GM18498 (cell line): ENCODE data around the gene NTMT1.
"Not testable (repeated sequence)": the region's sequence is repeated elsewhere in the genome, so short reads cannot be mapped to it uniquely, and the experiment has no call there.

ENCODE experiments used
- ATAC-seq: cut with Tn5 transposase; IDR thresholded peaks from one replicate; pipeline ENCODE4 v1.9.1; 2021; ENCODE audit warnings: mild to moderate bottlenecking, moderate library complexity; ENCODE audit not compliant: unreplicated experiment

The NTMT1 gene

DNA sequence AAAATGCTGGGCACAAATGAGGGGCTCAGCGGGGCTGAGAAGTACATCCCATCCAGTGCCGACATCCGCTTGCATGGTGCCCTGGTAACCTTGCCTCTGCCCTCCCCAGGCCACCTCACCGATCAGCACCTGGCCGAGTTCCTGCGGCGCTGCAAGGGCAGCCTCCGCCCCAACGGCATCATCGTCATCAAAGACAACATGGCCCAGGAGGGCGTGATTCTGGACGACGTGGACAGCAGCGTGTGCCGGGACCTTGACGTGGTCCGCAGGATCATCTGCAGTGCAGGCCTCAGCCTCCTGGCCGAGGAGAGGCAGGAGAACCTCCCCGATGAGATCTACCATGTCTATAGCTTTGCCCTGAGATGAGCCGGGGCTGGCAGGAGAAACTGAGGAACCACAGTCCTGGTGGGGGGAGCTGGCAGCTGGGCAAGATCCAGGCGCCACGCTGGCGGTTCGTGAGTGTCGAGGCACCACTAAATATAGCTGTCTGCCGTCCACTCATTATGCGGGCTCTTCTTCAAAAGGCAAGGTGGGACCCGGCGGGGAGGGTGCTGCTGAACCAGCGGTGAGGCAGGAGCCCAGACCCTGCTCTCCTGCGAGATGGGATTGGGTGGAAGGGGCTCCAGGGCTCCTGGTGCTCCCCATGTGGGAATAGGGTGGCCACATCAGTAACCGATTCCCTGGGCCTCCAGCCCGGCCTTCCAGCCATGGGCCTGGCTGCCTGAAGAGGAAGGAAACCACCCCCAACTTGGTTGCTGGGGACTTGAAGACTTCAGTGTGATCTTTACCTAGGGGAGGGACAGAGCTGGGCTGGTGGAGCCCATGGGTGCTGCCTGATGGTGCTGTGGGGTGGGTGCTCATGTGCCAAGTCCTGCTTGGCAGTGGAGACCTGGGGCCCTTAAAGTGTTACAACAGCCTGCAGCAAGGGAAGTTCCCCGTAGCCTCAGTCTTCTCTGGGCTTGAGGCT, 9.4 kb downstream of the NTMT1 start:
- no peak for ATAC-seq

DNA sequence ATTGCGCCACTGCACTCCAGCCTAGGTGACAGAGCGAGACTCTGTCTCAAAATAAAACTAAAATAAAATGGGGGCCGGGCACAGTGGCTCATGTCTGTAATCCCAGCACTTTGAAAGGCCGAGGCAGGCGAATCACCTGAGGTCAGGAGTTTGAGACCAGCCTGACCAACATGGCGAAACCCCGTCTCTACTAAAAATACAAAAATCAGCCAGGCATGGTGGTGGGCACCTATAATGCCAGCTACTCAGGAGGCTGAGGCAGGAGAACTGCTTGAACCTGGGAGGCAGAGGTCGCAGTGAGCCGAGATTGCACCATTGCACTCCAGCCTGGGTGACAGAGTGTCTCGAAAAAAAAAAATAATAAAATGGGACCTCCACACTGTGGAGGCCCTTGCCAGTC, 10.4 kb downstream of the NTMT1 start:
- ATAC-seq: not testable (repeated sequence)

DNA sequence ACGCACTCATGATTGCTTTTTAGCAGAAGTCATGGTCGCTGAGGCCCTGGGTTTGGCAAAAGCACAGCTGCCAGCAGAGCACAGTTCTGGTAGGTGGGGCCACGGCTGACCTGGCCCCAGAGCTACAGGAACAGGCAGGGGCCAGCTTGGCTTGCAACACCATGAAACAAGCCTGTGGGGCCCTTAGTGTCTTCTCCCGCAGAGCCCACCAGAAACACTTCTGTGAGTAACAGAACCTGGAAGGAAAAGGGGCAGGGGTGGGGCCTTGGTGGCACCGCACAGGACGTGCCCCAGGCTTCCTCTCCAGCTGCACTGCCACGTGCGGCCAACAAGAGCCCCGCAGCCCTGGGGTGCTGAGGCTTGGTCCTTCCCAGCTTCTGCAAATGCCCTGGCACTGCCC, 11.1 kb downstream of the NTMT1 start:
- ATAC-seq: no peak

DNA sequence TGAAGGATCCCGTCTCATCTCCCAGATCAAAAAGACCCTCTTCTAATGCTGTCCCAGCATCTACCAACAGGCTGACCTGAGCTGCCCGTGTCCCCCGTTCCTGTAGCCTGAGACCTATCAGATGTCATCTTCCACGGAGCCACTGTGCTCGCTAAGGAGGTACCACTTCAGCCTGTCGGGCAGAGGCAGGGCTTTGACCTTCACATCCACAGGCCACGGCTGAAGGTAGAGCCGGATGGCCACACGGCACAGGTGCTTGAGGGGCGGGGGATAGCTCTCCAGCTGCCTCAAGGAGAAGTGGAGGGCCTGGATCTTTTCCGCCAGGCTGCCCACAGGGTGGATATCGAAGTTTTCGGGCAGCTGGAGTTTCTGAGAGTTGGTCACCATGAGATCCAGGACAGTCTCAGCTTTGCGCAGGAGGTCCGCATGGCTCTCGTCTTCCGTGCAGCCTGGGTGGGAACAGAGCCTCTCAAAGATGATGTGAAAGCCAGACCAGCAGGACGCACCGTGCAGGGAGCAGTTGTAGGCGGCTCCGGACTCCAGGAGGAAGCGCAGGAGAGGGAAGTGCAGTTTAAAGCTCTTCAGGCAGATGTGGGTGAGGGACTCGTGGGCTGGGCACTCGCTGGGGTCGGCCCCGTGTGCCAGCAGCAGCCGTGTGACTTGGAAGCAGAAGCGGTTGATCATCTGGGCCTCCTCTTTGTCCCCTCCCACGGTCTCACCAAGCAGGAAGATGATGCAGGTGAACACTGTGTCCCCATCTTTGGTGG, 11.9 kb downstream of the NTMT1 start:
- ATAC-seq: no peak

DNA sequence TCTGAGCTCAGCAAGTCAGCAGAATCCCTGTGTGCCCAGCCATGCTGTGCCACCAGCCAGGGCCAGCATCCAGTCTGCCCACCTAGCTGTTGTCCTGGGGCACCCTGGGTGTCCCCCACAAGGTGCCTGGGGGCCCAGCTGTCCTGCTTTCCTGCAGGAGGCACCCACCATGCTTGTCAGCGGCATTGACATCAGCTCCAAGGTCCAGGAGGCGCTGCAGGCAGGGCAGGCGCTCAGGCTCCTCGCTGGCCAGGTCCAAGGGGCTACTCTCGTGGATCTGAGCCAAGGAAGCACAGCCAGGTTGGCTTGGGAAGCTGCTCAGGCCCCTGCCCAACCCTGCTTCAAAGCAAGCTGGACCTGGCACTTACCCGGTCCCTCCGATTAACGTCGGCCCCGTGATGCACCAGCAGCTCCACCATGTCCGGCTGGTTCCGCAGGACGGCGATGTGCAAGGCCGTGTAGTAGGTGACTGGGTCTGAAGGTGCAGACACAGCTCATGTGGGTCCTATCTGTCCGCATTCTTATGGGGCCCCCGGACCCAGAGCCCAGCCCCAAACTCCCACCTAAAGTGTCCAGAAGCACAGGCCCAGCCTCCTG, 13.2 kb downstream of the NTMT1 start:
- ATAC-seq: no peak

DNA sequence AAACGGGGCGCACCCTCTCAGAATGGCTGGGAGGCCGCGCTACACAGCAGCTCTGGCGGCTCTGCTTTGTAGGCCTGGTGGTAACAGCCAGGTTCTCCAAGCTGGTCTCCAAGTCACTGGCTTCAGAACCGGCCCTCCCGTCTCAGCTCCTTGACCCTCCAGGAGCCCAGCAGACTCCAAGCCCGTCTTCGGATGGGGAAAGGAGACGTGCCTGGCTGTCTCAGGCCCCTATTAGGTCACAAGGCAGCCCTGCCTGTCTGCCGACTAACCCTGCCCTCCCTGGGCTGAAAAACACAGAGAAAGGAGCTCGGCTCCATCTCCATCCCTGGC, 13.8 kb downstream of the NTMT1 start:
- no peak for ATAC-seq

DNA sequence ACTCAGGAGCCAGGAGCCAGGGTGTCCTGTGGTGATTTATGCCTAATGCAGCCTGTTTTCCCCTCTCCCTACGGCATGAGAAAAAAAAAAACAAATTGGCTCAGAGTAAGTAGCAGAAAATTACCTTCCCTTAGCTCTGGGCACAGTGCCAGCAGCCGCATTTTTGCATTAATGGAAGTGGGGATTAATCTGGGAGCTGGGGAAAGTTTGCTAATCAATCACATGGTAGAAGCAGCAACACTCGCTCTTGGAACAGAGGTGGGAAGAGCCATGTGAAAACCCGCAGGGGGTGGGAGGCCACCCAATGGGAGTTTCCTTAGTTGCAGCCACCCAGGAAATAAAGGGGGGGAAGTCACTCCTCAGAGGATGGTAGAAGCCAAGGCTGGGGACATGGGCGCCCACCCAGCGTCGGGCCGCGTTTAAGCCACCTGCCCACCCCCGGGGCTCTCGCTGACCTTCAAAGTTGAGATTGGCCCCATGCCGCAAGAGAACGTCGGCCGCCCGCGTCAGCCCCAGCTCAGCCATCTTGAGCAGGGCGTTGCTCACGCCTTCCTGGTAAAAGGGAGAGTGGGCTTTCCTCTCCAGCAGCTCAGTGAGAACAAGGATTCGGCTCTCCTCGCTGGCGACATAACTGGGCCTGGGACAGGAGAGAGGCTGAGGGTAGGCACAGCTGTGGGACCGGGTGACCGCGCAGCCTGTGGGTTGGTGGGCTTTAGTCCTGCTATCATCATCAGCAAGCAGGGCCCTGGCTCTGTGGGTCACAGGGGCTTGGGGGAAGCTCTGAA, 14.3 kb downstream of the NTMT1 start:
- ATAC-seq: no peak

DNA sequence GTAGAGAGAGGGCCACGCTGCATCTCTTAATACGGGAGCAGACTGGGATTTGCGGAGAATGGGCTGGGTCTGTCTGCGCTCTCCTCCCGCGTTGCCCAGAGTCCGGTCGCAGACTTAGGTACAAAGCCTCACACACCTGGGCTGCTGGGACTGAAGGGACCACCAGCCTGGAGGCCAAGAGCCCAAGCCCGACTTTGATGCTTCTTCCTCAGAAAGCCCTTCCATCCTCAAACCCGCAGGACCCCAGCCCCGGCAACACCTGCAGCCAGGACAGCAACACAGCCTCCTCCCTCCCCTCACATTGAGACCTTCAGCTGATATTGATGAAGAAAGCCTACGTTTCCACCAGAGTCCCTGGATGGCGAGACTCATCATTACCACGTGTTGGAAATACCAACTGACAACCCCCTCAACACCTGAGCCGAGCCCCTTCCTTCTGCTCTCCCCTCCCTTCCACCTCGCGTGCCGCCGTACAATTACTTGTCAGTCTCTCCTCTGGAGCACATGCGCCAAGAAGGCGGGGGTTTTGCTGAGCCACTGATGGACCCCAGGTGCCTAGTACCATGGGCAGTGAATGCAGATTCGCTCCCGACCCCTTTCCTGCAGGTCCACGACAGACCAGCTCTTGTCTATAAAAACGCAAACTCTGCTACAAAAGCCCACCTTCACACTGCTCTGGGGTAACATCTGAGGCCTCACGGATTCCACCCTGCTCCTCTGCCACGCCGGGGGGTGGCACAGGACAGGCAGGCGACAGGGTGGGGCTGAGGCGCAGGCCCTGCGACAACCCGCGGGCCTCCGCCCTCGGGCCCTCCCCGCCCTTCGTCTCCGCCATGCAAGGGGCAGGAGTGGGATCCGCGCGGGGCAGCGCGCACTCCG, 15.1 kb downstream of the NTMT1 start:
- no peak for ATAC-seq

DNA sequence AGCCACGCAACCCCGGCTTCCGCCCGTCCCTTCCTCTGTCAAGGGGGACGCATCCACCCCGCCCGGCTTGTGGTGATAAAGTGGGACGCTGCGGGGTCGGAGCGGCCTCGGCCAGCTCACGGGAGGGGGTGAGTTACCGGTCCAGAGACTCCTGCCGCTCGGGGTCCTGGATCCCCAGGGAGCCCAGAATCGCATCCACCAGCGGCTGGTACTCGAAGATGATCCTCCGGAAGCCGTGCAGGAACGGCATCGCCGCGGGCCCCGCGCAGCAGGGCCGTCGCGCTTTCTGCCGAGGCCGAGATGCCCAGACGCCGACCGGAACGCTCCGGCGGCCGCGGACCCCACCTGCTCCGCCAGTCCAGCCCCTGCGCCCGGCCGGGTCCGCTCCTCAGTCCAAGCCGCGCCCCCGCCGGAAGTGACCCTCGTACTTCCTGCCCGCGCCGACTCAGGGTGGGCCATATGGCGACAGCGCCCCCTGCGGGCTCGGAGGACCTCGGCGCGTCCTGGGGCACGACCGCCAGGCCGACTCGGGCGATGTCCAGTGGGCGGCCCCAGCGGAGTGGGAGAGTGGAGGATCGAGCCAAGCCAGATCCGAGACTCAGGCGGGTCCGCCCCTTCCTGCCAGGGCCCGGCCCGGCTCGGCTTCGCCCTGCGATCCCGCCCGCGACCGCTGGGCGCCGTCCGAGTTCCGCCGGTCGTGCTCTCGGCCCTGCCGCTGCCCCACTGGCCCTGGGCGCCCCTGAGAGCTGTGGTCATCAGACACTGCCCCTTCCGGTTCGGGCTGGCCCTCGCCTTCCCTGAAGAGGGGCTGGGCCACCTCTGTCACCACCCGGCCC, 16.0 kb downstream of the NTMT1 start, which contains the start of gene ASB6:
Gene ASB6 (minus strand): TSS at position 402 of the 836 bp plus-strand sequence. CDS start 152 bp downstream, at position 250.
- ATAC-seq: peak; percentile 85

DNA sequence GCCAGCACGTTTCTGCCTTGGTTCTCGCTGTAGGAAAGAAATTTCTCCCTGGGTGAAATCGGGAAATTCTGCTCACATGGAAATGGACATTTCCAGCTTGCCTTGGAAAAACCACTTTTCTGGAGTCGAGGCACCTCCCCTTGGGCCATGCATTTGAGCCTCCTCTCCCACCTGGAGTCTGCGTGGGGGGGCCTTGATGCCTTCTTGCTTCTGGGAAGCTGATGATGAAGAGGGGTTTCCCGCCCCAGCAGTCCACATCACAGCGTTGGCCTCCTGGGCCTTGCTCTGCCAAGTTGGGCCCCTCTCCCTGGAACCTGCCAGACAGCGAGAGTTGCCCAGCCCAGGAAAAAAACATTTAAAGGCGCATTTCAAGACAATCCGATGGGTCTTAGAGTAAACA, 17.7 kb downstream of the NTMT1 start:
- ATAC-seq: no peak

DNA sequence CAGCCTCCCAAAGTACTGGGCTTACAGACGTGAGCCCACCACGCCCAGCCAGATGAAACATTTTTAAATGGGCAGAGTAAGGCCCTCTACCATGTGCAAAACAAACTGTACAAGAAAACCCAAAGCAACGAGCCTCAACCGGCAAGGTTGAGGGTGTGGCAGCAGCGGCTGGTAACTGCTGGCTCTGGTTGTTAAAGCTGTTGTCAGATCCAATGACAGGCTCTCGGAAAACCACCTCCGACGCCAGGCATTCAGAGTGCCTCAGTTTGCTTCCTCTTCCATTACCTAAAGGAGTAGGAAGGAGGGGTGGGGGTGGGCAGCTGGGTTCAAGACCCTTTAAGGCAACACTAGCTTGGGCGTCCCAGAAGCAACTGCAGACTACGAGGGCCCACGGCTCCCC, 18.4 kb downstream of the NTMT1 start:
- ATAC-seq: no peak

DNA sequence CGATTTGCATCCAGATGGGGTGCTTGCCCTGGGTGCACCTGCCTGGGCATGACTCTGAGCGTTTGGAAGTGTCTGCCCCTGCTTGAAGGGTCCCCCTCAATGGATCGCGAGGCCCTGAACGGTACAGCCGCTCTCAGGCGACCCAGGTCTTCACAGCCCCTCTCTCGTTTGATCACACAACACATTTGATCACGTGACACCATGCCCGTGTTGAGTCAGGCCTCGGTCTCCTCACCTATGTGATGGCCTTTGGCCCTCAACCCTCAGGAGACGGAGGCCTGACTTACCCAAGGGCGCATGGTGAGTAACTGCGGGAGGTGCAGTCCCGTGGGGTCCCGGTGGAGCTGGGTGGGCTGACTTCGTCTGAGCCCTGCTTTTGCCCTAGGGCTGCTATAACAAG, 18.9 kb downstream of the NTMT1 start:
- ATAC-seq: no peak

DNA sequence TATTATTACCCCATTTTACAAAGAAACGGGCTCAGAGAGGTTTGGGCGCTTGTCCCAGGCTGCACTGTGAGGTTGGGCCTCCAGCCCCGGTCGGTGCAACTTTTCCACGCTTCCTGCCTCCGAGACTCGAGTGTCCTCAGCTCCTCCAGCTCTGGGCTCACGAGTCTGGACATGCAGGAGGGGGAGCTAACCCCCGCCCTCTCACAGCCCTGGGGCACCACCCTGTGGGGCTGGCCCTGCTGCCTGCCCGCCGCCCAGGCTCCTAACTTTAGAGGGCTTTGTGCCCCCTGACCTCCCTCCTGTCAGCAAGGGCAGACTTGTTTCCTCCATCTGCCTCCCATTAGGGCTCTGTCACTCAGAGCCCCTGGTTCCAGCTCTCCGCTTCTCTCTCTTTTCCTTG, 20.3 kb downstream of the NTMT1 start:
- ATAC-seq: no peak

DNA sequence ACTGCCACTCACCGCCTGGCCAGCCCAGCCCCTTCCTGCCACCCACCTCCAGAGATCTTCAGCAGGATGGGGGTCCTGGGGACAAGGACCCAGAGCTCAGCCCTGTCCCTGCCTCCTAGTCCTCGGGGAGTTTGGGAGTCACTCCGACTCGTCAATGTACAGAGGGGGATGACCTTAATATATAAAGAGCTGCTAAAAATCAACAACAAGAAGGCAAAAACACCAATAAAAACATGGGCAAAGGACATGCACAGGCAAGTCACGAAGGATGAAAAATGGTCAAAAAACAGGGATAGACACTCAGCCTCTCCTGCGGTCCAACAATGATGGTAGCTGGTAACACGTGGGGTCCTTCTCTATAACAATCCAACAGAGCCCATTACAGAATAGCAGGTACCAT, 20.7 kb downstream of the NTMT1 start:
- no peak for ATAC-seq

DNA sequence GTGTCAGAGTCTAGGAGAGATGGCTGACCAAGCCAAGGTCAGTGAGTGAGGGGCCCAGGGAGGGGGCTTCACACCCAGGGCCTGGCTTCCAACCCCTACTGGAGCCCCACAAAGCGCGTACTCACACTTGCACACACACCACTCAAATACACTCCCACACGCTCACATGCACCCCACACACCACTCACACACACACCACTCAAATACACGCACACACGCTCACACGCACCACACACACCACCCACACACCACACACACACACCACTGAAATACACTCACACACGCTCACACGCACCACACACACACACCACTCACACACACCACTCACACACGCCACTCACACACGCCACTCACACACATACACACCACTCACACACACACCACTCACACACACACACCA, 21.7 kb downstream of the NTMT1 start:
- ATAC-seq: no peak

DNA sequence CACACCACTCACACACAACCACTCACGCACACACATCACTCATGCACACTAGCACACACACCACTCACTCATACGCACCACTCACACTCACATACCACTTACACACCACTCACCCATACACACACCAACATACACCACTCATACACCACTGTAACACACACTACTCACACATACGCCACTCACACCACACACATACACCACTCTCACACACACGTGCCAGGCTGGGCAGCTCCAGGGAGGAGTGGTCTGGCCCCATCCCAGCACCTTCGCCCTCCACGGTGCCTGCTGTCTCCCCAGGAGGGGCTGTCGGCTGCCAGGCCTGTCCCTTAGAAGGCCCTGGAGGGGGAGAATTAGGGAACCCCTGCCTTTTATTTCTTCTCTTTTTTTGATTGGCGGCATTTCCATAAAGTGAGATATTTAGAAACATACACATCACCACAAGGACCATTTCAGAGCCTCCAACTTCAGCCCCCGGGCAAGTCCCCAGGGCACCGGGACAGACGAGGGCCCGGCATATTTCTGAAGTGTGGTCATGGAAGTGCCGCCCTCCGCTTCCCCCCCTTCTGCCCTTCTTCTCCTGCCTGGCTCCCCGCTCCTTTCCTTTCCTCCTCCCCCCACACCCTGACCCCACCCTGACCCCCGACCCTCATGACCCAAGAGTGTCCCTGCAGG, 22.3 kb downstream of the NTMT1 start:
- no peak for ATAC-seq

DNA sequence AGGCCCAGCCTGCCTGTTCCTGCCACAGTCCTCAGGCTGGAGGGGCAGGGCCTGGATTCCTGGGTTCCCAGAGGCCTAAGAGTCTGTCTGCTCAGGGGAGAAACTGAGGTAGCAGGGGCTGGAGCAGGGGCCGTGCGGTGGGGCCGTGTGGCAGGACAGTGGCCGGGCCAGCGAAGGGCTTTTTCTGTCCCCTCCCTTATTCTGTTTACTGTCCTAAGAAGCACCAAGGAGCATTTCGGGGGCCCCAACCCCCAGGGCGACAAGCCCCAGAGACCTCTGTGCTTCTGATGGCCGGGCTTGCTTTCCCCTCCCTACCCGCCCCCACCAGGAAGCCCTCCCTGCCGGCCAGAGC, 22.8 kb downstream of the NTMT1 start:
- ATAC-seq: no peak
